PC-3 (cell line): Measurements from ENCODE around the gene ACSL6. TPM values are rescaled to one million over a fixed set of nuclear protein-coding genes. Genes with fewer than 3 reads are reported as not detected.
A peak's percentile ranks its signal among the peaks of the same experiment; 100 is the strongest.

Experiments used
- ATAC-seq: fragments of 200-7000 bp; cut with Tn5 transposase; 2 replicates; pipeline ENCODE4 v1.9.1; 2020; ENCODE audit warnings: mild to moderate bottlenecking, moderate library complexity
- BruUV-seq: library from RNA; stranded (reverse); fragments of 400-500 nt; replicated peaks from 2 replicates; lab custom pipeline; 2021; lab: Mats Ljungman, UMichigan
- CTCF ChIA-PET: fragments of 300-600 bp; sonication (Branson Sonifier 250); formaldehyde crosslinking; loops from one replicate; lab custom pipeline; 2022; ENCODE audit warnings: antibody characterized with exemption; lab: Charles Lee
- POLR2A ChIA-PET: fragments of 300-600 bp; sonication (Branson Sonifier 250); formaldehyde crosslinking; loops from one replicate; lab custom pipeline; 2022; ENCODE audit warnings: antibody characterized with exemption; ENCODE audit not compliant: unreplicated experiment; lab: Charles Lee
- DNase-seq: peaks from one replicate; pipeline ENCODE4 v3.0.0-alpha.2; 2015
- H2AFZ ChIP-seq: fragments of 300-600 bp; sonication (generic); 2 replicates; pipeline ENCODE4 v1.6.0; 2016; ENCODE audit warnings: antibody characterized with exemption, low read length
- H3F3A ChIP-seq: fragments of 300-600 bp; sonication (generic); one replicate; pipeline ENCODE4 v1.6.0; 2017; ENCODE audit warnings: antibody characterized with exemption, low read length, control low read depth, mild to moderate bottlenecking; ENCODE audit not compliant: unreplicated experiment
- H3K27ac ChIP-seq: fragments of 300-600 bp; sonication (generic); 2 replicates; pipeline ENCODE4 v1.5.1; 2016; ENCODE audit warnings: mild to moderate bottlenecking, low read length
- H3K27me3 ChIP-seq: fragments of 300-600 bp; sonication (generic); 2 replicates; pipeline ENCODE4 v1.6.1; 2016; ENCODE audit warnings: low read length, mixed read lengths
- H3K36me3 ChIP-seq: fragments of 300-600 bp; sonication (generic); 2 replicates; pipeline ENCODE4 v1.6.1; 2016; ENCODE audit warnings: low read depth, mixed run types, low read length, mixed read lengths
- H3K4me1 ChIP-seq: fragments of 300-600 bp; sonication (generic); 2 replicates; pipeline ENCODE4 v1.5.1; 2016; ENCODE audit warnings: low read length; ENCODE audit not compliant: insufficient read depth
- H3K4me2 ChIP-seq: fragments of 300-600 bp; sonication (generic); 2 replicates; pipeline ENCODE4 v1.6.0; 2016; ENCODE audit warnings: low read length
- H3K4me3 ChIP-seq: fragments of 300-600 bp; sonication (generic); 2 replicates; pipeline ENCODE4 v1.5.1; 2016; ENCODE audit warnings: mild to moderate bottlenecking, low read length, mixed read lengths
- H3K79me2 ChIP-seq: fragments of 300-600 bp; sonication (generic); 2 replicates; pipeline ENCODE4 v1.6.1; 2017; ENCODE audit warnings: low read length, mixed read lengths
- H3K9ac ChIP-seq: fragments of 300-600 bp; sonication (generic); 2 replicates; pipeline ENCODE4 v1.6.0; 2016; ENCODE audit warnings: mild to moderate bottlenecking, low read length
- H3K9me2 ChIP-seq: fragments of 300-600 bp; sonication (generic); replicated peaks from 2 replicates; pipeline ENCODE4 v1.6.1; 2016; ENCODE audit warnings: mixed run types, low read length, mixed read lengths
- H3K9me3 ChIP-seq: fragments of 300-600 bp; sonication (generic); 2 replicates; pipeline ENCODE4 v1.6.1; 2016; ENCODE audit warnings: low read length, mixed read lengths
- H4K20me1 ChIP-seq: fragments of 300-600 bp; sonication (generic); 2 replicates; pipeline ENCODE4 v1.6.1; 2016; ENCODE audit warnings: low read length, mixed read lengths
- EZH2 ChIP-seq: fragments of 300-600 bp; sonication (generic); IDR thresholded peaks from one replicate; pipeline ENCODE4 v1.6.1; 2017; ENCODE audit warnings: antibody characterized with exemption, mild to moderate bottlenecking, low read length; ENCODE audit not compliant: unreplicated experiment
- EZH2phosphoT487 ChIP-seq: fragments of 300-600 bp; sonication (generic); IDR thresholded peaks from 2 replicates; pipeline ENCODE4 v1.6.1; 2018; ENCODE audit warnings: mild to moderate bottlenecking, antibody characterized with exemption, low read length, borderline replicate concordance
- intact Hi-C: fragments of 100-400 bp; cut with micrococcal nuclease; formaldehyde crosslinking; loops from 2 replicates; pipeline ENCODE4 v1.9.0; 2023
- total RNA-seq: library from RNA; depleted of rRNA; stranded (reverse); fragments of >200 nt; gene quantifications from 2 replicates; pipeline ENCODE4 v1.2.3, GENCODE V29; 2014
- TF ChIP-seq, protein P1 (sequence below): fragments of 300-600 bp; sonication (generic); conservative IDR thresholded peaks from 2 replicates; pipeline ENCODE4 v1.5.1; 2017; ENCODE audit warnings: antibody characterized with exemption, low read depth, mild to moderate bottlenecking, low read length

The ACSL6 gene
- total RNA-seq, 1 experiment from 2014 or later: 0.15 TPM

DNA sequence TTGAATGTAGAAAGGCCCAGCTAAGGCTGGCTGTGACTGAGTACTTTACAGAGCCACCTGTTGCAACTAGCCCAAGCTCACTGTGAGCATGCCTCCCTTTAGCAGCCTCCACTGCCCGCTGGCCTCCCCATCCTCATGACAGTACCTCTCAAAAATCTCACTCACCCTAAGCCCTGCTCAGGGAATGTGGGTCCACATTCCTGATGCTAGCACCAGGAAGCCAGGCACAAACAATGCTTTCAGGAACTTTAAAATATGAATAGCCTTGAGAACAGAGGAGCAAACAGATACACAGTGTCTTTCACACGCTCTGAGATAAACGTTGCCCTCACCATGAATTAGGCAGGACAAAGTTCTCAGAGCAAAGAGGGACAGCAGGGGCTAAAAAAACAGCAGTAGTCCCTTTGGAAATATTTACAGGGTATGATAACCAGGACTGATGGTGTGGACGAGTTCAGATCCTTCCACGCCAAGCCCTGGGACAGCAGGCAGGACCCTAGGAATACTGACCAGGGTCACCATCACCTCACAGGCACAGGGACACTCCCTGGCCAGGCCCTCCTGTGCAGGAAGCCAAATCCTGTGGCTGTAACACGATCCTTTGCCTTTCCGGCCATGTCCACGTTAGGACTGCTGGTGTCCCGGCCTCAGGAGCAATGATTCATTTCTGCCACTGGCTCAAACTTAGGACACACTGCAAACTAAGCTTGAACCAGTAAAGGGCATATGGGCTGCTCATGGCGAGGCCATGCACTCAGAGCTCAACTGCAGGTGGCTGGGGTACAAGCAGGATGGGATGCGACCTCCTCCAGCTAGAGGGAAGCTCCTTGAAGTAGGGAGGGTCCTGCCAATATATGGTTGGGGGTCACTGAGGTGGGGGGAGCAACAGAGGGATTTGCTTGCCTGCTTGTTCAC lies 9.6 kb downstream of the ACSL6 start:
- no peak for TF ChIP-seq EZH2
- TF ChIP-seq EZH2phosphoT487: no peak
- TF ChIP-seq, protein P1, sequence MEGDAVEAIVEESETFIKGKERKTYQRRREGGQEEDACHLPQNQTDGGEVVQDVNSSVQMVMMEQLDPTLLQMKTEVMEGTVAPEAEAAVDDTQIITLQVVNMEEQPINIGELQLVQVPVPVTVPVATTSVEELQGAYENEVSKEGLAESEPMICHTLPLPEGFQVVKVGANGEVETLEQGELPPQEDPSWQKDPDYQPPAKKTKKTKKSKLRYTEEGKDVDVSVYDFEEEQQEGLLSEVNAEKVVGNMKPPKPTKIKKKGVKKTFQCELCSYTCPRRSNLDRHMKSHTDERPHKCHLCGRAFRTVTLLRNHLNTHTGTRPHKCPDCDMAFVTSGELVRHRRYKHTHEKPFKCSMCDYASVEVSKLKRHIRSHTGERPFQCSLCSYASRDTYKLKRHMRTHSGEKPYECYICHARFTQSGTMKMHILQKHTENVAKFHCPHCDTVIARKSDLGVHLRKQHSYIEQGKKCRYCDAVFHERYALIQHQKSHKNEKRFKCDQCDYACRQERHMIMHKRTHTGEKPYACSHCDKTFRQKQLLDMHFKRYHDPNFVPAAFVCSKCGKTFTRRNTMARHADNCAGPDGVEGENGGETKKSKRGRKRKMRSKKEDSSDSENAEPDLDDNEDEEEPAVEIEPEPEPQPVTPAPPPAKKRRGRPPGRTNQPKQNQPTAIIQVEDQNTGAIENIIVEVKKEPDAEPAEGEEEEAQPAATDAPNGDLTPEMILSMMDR: no peak
- Histone ChIP-seq H3K9me2 (no peaks in the 10 kb centered on the region), H3K36me3 (no peaks in the 10 kb centered on the region), H3K9me3 (no peaks in the 10 kb centered on the region), H3K27ac (no peak overlapping the region), H3K4me2 (no peak overlapping the region), H4K20me1 (no peaks in the 10 kb centered on the region), H3K27me3 (no peaks in the 10 kb centered on the region), H2AFZ (no peak overlapping the region), H3K9ac (no peak overlapping the region), H3K4me3 (no peak overlapping the region), H3F3A (no peaks in the 10 kb centered on the region), H3K4me1 (peaks cover 8% of the 10 kb centered on the region), H3K79me2 (no peaks in the 10 kb centered on the region)
- intact Hi-C loops: no loop called here
- POLR2A ChIA-PET: no interaction called here
- DNase-seq (peak; percentile 65), ATAC-seq (peak; percentile 97)
- CTCF ChIA-PET: no interaction called here
- BruUV-seq: no TSS peak

DNA sequence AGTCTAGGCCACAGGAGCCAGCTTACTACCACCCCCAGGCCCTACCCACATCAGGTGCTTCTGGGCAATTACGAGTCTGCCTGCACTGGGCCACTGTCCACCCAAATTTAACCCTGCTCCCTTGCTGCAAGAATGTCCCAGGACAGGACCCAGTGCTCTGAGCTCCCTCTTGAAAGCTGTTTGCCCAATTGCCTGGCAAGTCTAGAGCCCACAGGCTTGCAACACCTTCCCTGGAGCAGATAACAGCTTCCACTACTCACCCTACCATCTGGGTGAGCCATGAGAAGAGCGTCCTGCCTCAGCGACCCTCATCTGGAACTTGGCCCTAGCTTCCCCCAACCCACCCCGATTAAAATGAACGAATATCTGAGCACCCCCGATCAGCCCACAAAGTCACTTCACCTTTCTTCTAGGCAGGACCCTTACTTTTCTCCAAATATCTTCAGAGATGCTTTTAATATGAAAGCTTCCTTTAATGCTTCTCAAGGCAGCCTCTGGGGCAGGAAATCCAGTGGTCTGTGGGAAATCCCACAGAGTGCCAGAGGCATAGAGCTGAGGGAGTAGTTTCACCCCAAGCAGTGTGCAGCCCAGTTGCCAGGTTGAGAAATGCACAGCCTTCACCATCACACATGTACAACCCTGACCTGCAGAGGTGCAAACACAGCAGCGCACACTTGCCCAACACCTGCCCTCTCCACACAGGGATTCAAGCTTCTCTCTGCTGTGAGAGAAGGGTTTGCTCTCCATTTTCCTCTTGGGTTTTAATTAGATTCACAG lies 10.6 kb downstream of the ACSL6 start:
- Histone ChIP-seq H2AFZ (no peak overlapping the region), H3K4me2 (no peak overlapping the region), H3K27ac (no peak overlapping the region), H3K9me3 (no peaks in the 10 kb centered on the region), H3K79me2 (no peaks in the 10 kb centered on the region), H3K9me2 (no peaks in the 10 kb centered on the region), H3K9ac (no peak overlapping the region), H3K4me3 (no peak overlapping the region), H3K36me3 (no peaks in the 10 kb centered on the region), H3K4me1 (peaks cover 8% of the 10 kb centered on the region), H3K27me3 (no peaks in the 10 kb centered on the region), H3F3A (no peaks in the 10 kb centered on the region), H4K20me1 (no peaks in the 10 kb centered on the region)
- intact Hi-C loops: no loop called here
- no peak for ATAC-seq
- CTCF ChIA-PET: no interaction called here
- DNase-seq: no peak
- POLR2A ChIA-PET: no interaction called here
- TF ChIP-seq EZH2phosphoT487: no peak
- TF ChIP-seq, protein P1: no peak
- no TSS peak for BruUV-seq

DNA sequence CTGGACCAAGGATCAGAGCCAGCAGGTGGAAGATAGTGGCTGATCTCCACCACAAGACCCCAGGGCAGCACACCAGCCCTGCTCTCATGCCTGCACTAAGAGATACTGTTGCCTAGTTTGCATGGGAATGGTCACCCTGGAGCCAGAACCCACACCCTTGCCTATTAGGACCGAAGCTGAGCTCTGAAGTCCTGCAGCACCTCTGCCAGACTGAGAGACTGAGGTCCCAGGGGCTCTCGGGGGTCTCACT lies 11.3 kb downstream of the ACSL6 start:
- Histone ChIP-seq H3K9me3 (no peaks in the 10 kb centered on the region), H3K27ac (no peak overlapping the region), H3K9ac (no peak overlapping the region), H3K4me3 (no peak overlapping the region), H3K79me2 (no peaks in the 10 kb centered on the region), H3K4me1 (peaks cover 8% of the 10 kb centered on the region), H3F3A (no peaks in the 10 kb centered on the region), H3K27me3 (no peaks in the 10 kb centered on the region), H4K20me1 (no peaks in the 10 kb centered on the region), H2AFZ (no peak overlapping the region), H3K36me3 (no peaks in the 10 kb centered on the region), H3K9me2 (no peaks in the 10 kb centered on the region), H3K4me2 (no peak overlapping the region)
- DNase-seq: no peak
- BruUV-seq: no TSS peak
- intact Hi-C loops: no loop called here
- no peak for TF ChIP-seq EZH2phosphoT487
- TF ChIP-seq, protein P1: no peak
- TF ChIP-seq EZH2: no peak
- POLR2A ChIA-PET: no interaction called here
- CTCF ChIA-PET: no interaction called here
- no peak for ATAC-seq
